Measurements from ENCODE around the gene ANKS4B.

GRCh38 chr16:21211486-21211885 lies 22.0 kb upstream of the ANKS4B start, which contains the start of gene ZP2:
- TF ChIP-seq ZFP3 (CRISPR knock-in tag; IDR thresholded peaks at IDR 0.05) (no peak), BACH2 (CRISPR knock-in tag; IDR thresholded peaks at IDR 0.05; ENCODE audit: borderline replicate concordance) (no peak), SNAI2 (CRISPR knock-in tag; IDR thresholded peaks at IDR 0.05) (no peak)

Data from SK-N-SH treated with all-trans-retinoic acid at 6 μM for 48 hours (cell line).